Skeletal muscle cell (primary cell): ENCODE data around the gene ATXN7L1.
"Not testable (repeated sequence)": the region's sequence is repeated elsewhere in the genome, so short reads cannot be mapped to it uniquely, and the experiment has no call there.

Experiments
- DNase-seq: peaks from one replicate; pipeline ENCODE4 v3.0.0-alpha.2; 2010; ENCODE audit warnings: low read depth
- H3K4me3 ChIP-seq: 2 replicates; pipeline ENCODE4 v1.5.1; 2011; ENCODE audit warnings: low read depth, mild to moderate bottlenecking, control low read depth, low read length, moderate library complexity

Gene ATXN7L1

DNA sequence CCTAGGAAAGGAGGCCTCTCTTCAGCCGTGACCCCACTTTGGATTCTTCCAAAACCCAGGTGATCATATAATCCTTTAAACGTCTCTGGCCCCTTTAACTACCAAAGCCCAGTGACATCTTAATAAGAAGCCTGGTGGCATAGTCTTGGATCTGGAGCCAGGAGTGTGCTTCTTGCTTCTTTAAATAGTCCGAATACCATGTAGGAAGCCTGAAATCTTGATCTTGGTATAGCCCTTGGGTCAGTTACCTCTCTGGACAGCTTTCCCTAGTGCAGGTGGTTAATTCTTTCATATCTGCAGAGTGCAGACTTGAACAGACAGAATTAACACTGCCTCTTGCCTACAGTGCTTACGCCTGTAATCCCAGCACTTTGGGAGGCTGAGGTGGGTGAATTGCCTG lies 156.5 kb downstream of the ATXN7L1 start:
- no peak overlapping the region for H3K4me3 ChIP-seq
- DNase-seq = no peak

DNA sequence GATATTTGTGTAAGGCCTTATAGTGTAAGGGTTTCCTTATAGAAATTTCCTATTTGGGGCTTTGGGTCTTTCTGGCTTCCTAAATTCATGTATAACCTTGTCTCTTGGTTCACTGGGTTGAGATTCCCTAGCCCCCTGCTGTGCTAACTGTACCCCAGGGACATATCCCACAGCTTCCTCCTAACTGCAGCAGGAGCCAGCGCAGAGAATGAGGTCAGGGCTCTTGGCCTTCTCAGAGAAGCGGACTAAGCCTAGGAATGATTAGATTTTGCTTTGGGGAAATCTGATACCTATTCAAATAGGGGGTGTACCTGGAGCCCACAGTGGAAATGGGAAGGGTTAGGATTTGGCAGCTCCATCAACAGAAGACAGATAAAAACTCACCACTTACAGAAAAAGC lies 157.0 kb downstream of the ATXN7L1 start:
- DNase-seq = peak; percentile 11
- H3K4me3 ChIP-seq = no peak overlapping the region

DNA sequence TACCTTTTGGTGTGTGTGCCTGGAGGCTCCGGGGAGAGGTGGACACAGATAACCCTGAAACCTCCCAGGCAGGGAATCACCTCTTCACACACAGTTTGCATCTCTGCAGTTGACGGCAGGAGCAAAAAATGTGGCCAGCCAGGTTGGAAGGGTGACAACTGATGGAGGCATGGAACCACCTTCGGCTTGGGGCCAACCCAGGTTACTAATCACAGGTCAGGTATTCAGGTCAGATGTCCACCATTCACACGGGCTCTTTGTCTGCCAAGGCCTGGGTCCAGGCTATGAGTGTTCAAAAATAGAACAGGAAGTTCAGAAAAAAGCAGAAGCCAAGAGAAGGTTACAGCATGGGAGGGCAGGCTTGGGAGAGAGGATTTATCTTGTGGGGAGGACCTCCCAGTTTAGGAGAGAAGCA lies 157.9 kb downstream of the ATXN7L1 start:
- H3K4me3 ChIP-seq = no peak overlapping the region
- DNase-seq = no peak

DNA sequence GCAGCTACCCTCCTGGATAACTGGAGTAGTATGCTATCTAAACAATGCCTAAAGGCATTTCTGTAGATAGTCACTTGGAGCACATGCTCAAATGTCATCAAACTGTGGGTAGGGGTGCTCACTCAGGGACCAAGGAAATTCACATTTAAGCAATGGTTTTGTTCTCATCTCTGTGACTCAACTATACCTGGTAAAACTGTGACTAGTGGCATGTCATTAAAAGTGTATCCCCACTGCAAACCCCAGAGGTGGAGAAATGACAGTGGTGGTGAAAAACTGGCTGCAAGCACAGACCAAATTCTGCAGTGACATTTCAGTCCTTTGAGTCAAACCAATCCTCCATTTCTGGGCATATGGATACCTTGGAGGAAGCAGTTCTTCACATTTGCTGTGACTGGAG lies 160.9 kb downstream of the ATXN7L1 start:
- DNase-seq = no peak
- H3K4me3 ChIP-seq = no peak overlapping the region

DNA sequence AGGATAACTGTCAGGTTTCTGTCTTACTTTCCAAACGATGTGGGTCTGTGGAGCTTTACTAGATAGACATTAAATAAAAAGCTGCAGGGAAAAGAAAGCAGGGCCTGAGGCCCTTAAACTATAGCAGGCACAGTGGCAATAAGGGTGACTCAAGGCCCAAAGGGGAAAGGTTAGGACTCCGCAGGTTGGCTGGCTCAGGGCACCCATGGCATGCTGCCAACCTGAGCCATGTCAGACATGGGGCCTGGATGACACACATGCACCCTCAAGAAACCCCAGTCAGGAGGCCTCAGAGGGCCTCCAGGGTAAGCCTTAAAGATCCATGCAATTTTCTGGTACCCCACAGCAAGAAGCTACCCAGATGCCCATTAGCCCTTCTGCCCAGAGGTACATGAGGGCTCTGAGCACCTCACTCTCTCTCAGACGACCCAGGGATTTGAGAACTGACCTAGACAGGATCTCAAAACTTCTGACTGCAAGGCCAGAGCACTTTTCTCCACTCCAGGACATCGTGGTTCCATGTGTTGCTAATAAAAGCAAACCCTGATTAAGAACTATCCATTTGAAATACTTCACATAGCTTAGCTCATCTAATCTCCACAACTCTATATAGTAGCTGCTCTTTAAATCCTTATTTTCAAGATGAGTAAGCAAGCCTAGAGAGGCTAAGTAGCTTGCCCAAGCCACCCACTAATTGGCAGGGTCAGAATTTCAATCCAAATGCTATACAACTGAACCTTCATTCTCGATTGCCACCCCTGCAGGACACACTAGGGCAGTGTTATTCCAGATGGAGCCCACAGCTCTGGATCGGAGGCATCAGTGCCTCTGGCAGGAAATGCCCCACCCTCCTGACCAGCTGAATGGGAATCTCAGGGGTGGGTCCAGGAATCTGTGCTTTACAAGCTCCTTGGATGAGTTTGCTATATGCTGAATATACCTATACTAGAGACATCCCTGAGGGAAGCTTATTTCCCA lies 162.6 kb downstream of the ATXN7L1 start:
- H3K4me3 ChIP-seq = no peak overlapping the region
- no peak for DNase-seq

DNA sequence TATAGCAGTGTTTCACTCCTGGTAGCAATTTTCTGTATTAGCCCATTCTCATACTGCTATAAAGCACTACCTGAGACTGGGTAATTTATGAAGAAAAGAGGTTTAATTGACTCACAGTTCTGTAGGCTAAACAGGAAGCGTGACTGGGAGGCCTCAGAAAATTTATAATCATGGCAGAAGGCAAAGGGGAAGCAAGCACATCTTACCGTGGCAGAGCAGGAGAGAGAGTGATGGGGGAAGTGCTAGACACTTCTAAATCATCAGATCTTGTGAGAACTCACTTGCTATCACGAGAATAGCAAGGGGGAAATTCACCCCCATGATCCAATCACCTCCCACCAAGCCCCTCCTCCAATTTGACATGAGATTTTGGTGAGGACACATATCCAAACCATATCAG lies 163.5 kb downstream of the ATXN7L1 start:
- no peak for DNase-seq
- H3K4me3 ChIP-seq = no peak overlapping the region

DNA sequence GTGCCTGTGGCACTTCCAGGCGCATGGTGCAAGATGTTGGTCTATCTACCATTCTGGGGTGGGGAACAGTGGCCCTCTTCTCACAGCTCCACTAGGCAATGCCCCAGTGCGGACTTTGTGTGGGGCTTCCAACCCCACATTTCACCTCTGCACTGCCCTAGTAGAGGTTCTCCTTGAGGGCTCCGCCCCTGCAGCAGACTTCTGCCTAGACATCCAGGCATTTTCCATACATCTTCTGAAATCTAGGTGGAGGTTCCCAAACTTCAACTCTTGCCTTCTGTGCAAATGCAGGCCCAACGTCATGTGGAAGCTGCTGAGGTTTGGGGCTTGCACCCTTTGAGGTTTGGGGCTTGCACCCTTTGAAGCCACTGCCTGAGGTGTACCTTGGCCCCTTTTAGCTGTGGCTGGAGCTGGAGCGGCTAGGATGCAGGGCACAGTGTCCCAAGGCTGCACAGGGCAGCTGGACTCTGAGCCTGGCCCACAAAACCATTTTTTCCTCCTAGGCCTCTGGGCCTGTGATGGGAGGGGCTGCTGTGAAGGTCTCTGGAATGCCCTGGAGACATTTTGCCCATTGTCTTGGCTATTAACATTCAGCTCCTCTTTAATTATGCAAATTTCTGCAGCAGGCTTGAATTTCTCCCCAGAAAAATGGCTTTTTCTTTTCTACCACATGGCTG lies 164.5 kb downstream of the ATXN7L1 start:
- H3K4me3 ChIP-seq = no peak overlapping the region
- DNase-seq = no peak

DNA sequence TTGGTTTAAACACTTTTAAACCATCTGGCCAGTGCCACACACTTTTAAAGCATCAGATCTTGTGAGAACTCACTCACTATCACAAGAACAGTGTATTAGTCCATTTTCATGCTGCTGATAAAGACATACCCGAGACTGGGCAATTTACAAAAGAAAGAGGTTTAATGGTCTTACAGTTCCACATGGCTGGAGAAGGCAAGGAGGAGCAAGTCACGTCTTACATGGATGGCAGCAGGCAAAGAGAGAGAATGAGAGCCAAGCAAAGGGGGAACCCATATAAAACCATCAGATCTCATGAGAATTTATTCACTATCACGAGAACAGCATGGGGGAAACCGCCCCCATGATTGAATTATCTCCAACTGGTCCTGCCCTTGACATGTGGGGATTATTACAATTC lies 165.7 kb downstream of the ATXN7L1 start:
- H3K4me3 ChIP-seq, DNase-seq: not testable (repeated sequence)

DNA sequence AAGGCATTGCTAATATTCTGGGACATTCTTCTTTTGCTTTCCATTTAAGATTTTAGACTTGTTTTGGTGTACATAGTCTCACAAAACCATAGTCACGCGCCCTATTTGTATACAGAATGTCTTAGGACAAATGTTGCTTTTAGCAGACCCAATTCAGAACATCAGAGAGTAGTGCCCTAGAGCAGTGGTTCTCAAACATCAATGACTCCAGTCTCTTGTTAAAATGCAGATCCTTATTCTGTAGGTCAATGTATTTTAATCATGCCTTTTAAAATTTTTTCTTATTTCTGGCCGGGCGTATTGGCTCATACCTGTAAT lies 167.7 kb downstream of the ATXN7L1 start:
- H3K4me3 ChIP-seq = no peak overlapping the region
- DNase-seq = no peak

DNA sequence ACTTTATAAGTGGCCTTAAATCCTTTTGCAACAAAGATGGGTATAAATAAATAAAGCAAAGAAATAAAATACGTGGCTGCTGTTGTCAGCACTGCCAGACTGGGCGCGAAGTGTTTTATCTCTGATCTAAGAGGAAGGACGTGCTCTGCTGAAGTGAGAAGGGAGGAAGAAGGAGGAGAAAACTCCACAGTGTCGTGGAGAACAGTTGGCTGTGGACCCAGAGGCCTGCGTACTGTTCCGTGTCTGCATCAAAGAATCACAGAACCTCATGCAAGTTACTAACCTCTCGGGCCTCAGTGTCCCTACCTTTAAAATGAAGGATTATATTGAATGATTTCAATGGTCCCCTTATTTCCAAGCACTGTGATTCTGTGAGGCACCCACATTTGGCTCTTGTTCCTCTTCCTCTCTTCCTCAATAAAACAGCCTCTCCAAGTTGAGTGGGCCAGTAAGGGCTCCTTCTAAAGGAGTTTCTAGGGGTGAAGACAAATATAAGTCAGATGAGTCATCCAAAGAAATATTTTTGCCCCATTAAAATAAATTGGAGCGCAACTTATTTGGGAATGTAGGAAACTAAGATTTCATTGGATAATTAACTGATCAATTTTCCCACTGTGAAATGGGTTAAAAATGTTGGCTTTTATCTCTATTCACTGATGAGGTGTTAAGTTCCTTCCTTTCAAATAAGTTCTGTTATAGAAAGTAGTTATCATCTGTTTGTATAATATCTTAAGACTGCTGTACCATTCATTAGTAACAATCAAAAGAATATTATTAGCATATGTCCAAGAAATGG lies 168.2 kb downstream of the ATXN7L1 start:
- H3K4me3 ChIP-seq = no peak overlapping the region
- no peak for DNase-seq

DNA sequence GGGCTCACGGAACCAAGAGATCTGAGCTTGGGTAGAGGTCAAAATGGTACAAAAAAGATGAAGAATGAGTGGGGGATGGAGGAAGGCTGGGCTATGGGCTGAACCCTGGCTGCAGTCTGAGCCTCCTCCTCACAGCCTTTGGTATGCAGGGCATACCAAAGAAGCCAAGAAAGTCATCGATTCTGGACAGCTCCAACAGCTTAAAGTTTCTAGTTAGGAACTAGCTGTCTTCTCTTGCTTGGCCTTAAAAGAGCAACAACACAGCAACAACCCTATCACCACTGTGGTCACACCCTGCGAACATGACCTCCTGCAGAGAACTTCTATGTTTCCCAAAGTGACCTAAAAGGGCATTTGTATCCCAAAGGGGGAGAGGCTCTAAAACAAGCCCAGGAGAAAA lies 169.0 kb downstream of the ATXN7L1 start:
- H3K4me3 ChIP-seq = no peak overlapping the region
- DNase-seq = no peak

DNA sequence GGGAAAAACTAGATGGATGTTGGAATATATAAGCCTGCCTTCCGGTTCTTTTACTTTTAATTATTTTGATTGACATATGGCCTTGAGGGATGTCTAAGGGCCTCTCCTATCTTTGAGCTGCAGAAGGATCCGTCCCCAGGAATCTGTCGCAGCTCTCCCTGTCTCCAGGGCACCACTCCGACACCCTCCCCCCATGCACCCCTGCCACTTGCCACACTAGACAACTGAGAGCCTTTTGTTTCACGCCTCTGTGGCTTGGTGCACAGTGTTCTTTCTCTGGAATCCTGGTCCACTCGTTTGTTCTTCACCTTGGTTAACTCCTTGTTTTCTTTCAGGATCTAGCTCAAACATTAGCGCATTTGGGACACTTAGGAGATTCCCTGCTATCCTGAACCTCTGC lies 171.0 kb downstream of the ATXN7L1 start:
- no peak overlapping the region for H3K4me3 ChIP-seq
- no peak for DNase-seq

DNA sequence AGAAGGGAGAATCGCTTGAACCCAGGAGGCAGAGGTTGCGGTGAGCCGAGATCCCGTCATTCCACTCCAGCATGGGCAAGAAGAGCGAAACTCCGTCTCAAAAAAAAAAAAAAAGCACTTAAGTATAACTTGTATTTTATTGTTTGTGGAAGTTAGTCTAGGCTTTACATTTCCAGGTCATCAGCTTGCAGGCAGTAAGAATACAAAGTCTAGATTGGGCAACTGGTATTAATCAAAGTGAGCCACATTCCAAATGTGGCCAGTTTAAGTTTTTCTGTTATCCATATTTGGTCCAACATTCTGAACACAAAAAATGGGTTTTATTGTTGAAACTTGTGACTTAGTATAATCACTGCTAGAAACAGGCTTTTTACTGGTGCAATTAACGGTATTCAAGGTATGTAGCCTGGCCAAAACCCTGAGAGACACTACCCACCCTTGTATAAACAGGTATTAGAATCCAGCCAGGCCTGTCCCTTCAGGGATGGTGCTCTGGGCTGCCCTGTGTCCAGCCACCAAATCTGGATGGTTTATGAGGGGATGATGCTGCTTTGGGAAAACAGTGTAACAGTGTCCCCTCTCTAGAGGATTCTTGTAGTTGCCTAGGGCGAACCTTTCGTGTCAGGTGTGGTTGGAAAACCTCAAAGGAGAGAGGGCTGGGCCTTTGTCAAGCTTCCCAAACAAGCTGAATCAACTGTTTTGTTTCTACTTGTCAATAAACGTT lies 173.0 kb downstream of the ATXN7L1 start:
- no peak for DNase-seq
- no peak overlapping the region for H3K4me3 ChIP-seq

DNA sequence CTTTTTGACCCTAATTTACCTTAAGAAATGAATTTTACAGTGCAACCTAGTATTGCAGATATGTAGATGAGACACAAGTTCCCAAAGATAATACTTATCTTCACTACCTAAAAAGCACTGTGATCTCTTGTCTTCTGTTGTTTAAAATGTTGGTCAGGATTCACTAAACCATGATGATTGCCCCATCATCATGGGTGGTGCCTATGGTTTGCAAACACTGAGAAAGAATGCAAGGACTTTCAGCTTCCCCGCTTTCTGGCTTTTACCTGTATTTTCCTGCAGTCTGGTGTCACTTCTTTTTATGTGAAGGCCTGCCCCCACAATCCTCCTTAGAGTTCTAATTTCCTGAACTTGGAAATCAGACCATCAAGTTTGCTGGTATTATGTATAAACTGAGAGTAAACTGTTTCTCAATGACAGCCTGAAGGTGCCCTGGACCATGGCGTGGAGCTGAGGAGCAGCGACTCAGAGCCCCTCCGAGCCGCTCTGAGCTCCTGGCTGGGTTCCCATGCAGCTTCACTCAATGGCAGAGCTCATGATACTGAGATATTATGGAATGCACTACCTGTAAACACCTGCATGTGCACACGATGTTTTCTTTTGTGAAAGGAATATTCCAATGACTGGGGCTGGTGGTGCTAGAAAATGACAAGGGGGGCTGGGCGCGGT lies 176.7 kb downstream of the ATXN7L1 start:
- no peak for DNase-seq
- H3K4me3 ChIP-seq = no peak overlapping the region

DNA sequence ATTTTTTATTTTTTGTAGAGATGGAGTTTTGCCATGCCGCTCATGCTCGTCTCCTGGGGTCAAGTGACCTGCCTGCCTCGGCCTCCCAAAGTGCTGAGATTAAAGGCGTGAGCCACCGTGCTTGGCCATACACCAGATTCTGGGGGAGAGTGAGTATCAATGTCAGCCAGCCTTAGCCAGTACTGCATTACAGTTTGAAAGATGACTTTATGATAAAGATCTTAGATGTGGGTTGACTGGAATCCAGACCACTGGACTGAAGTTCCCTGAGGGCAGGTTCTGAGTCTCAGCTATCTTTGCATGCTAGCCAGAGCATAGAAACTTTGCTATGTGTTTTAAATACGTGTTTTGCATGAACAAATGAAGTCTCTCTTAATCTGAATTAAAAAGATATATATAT lies 177.9 kb downstream of the ATXN7L1 start:
- DNase-seq = no peak
- H3K4me3 ChIP-seq = no peak overlapping the region

DNA sequence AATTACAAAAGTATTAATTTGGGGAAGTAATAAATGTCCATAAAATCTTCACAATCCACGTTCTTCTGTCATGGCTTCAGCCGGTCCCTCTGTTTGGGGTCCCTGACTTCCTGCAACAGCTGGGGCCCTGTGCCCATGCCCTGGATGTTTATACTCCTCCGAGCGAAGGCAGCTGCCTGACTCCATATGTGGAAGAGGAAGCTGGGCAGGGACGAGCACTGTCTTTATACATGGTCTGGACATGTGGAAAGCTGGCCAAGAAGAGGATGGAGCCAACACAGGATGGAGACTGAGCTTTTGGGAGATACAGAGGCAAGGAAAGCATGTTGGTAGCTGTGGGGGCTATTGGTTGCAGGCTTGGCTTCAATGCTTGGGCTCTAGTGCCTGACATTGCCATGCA lies 178.6 kb downstream of the ATXN7L1 start:
- H3K4me3 ChIP-seq = no peak overlapping the region
- DNase-seq = no peak

DNA sequence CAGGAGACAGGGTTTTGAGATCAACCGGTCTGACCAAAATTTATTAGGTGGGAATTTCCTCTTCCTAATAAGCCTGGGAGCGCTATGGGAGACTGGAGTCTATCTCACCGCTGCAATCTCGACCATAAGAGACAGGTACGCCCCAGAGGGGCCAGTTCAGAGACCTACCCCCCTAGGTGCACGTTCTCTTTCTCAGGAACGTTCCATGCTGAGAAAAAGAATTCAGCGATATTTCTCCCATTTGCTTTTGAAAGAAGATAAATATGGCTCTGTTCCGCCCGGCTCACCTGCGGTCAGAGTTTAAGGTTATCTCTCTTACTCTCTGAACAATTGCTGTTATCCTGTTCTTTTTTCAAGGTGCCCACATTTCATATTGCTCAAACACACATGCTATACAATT lies 179.2 kb downstream of the ATXN7L1 start:
- DNase-seq, H3K4me3 ChIP-seq: not testable (repeated sequence)

DNA sequence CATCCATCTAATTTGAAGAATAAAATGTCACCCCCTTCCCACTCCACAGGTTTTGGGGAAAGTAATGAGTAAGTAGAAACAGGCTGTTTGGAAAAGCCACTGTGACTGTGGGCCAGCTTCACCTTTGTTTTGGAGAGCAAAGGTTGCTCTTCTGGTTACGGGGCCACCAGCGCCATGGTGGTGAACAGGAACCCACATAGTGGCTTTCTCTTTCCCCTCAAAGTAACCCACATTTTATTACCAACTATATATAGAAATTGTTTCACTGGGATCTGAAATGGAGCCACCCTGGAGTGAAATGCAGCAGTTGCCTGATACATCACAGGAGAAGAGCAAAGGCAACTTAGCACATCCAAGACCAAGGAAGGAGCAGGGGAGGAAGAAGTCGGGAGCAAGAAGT lies 182.8 kb downstream of the ATXN7L1 start:
- DNase-seq = no peak
- H3K4me3 ChIP-seq = no peak overlapping the region
